ENCODE results near the gene MYLK4. TPM values are rescaled to one million over a fixed set of nuclear protein-coding genes. Genes with fewer than 3 reads are reported as not detected.

MYLK4 gene
- total RNA-seq, 3 donors from 2014 or later = 1.3 to 1.9 (median 1.4) TPM

DNA sequence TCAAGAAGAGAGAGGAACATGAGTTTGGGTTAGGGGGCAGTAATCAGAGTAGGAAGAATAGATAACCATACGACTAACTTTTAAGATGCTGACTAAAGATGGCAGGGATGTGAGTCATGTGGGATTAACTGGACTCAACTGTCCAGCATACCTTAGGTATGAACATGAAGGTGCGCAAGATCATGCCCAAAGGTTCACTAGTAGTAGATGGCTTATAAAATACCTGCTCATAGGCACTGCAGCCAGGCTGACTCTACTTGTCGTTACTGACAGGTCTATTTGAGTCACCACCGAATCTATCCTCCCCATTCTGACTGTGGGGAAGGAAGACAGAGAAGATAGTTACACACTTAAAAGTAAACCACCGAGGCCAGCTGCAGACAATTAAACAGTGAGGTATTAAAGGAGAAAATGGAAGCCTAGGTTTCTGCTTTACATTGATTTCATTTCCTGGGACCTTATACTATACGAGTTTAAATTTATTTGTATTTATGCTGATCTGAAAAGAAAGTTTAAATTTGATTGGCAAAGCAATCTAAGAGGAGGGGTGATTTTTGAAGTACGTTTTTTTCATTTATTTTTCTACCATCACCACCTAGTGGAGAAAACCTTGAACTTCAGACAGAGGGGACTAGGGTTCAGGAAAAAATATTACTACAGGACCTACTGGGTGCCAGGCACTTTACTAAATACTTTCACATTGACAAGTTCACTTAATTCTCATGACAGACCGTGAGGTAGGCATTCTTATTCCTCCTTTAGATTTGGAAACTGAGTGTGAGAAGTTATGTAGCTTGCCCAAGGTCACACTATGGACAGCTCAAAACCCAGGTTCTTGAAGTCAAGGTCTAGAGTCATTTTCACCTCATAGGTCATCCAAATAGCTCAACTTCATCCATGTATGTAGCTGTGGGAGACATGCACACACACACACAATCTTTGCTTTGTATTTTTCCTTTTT, 10.4 kb upstream of the MYLK4 start:
- TF ChIP-seq, protein P1, sequence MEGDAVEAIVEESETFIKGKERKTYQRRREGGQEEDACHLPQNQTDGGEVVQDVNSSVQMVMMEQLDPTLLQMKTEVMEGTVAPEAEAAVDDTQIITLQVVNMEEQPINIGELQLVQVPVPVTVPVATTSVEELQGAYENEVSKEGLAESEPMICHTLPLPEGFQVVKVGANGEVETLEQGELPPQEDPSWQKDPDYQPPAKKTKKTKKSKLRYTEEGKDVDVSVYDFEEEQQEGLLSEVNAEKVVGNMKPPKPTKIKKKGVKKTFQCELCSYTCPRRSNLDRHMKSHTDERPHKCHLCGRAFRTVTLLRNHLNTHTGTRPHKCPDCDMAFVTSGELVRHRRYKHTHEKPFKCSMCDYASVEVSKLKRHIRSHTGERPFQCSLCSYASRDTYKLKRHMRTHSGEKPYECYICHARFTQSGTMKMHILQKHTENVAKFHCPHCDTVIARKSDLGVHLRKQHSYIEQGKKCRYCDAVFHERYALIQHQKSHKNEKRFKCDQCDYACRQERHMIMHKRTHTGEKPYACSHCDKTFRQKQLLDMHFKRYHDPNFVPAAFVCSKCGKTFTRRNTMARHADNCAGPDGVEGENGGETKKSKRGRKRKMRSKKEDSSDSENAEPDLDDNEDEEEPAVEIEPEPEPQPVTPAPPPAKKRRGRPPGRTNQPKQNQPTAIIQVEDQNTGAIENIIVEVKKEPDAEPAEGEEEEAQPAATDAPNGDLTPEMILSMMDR (IDR thresholded peaks at IDR 0.05) = no peak
- TF ChIP-seq POLR2AphosphoS5 (IDR thresholded peaks at IDR 0.05) (no peak), POLR2A (IDR thresholded peaks at IDR 0.05) (no peak)
- H3K36me3 ChIP-seq = no peaks in the 10 kb centered on the region
- intact Hi-C loops (cut with DNase I; ENCODE audit: low total_unique reads) = no loop called here
- no peak overlapping the region for H3K27ac ChIP-seq
- no peak overlapping the region for H3K4me3 ChIP-seq
- DNase-seq (ENCODE audit: low spot score in 2 of 2) = no peak
- H3K4me1 ChIP-seq = no peaks in the 10 kb centered on the region
- no peaks in the 10 kb centered on the region for H3K9me3 ChIP-seq
- no peaks in the 10 kb centered on the region for H3K27me3 ChIP-seq

DNA sequence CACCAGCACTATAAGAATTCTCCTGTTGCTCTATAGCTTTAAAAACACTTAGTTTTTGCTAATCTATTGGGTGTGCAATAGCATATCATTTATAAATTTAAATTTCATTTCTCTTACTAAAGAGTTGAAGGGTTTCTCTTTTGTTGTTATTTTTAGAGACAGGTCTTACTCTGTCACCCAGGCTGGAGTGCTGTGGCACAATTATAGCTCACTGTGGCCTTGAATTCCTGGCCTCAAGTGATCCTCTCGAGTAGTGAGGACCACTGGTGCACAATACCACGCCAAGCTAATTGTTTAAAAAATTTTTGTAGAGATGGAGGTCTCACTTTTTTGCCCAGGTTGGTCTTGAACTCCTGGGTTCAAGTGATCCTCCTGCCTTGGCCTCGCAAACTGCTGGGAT, 8.3 kb upstream of the MYLK4 start:
- H3K36me3 ChIP-seq = no peaks in the 10 kb centered on the region
- no peak overlapping the region for H3K4me3 ChIP-seq
- no peaks in the 10 kb centered on the region for H3K27me3 ChIP-seq
- H3K27ac ChIP-seq = no peak overlapping the region
- no peaks in the 10 kb centered on the region for H3K9me3 ChIP-seq
- intact Hi-C loops (cut with DNase I; ENCODE audit: low total_unique reads) = no loop called here
- DNase-seq (ENCODE audit: low spot score in 2 of 2) = no peak
- TF ChIP-seq POLR2A (IDR thresholded peaks at IDR 0.05) (no peak), POLR2AphosphoS5 (IDR thresholded peaks at IDR 0.05) (no peak)
- TF ChIP-seq, protein P1 (IDR thresholded peaks at IDR 0.05) = no peak
- no peaks in the 10 kb centered on the region for H3K4me1 ChIP-seq

DNA sequence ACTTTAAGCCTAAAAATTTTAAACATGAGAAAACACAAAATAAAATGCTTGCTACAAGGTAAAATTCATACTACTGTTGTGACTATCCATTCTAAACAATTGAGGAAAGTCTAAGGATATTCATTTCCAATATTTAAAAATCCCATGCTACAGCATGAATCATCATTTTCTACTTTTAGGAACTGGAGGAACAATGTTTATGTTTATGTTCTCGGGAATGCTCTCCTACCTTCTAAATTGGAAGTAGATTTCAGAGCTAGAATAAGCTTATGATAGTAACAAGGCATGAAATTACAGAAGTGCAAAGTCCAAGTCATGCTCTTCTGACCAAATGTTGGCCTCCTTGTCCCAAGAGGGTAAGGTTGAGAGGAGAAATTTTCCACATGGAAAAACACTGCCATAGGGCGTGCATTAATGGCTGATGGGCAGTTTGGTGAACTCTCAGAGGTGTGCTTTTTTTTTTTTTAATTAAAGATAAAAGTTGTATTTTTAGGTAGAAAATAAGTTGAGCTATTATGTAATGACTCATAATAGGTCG, 6.0 kb upstream of the MYLK4 start:
- H3K36me3 ChIP-seq = no peaks in the 10 kb centered on the region
- H3K4me1 ChIP-seq = no peaks in the 10 kb centered on the region
- H3K9me3 ChIP-seq = no peaks in the 10 kb centered on the region
- no peak overlapping the region for H3K27ac ChIP-seq
- no peaks in the 10 kb centered on the region for H3K27me3 ChIP-seq
- H3K4me3 ChIP-seq = no peak overlapping the region
- TF ChIP-seq, protein P1 (IDR thresholded peaks at IDR 0.05) = no peak
- no peak for TF ChIP-seq POLR2A (IDR thresholded peaks at IDR 0.05)
- no peak for TF ChIP-seq POLR2AphosphoS5 (IDR thresholded peaks at IDR 0.05)
- intact Hi-C loops (cut with DNase I; ENCODE audit: low total_unique reads) = no loop called here
- DNase-seq (ENCODE audit: low spot score in 2 of 2) = no peak

DNA sequence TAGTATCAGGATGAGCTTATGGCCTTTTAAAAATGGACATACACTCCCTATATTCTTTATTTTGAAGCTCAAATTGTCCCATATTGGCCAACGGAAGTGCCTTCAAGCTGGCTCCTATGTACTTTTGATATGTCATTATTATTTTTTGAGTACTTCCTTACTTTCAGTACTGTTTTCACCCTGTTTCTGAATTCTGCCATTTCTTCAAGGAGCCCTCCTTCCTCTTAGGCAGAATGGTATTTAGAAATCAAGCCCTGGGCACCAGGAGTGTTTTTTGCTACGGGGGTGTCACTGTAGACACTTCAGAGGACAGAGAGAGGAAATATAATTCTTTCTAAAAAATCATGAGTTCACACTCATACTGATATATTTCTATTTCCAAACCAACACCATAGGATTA, 5.5 kb upstream of the MYLK4 start:
- intact Hi-C loops (cut with DNase I; ENCODE audit: low total_unique reads) = no loop called here
- no peak for DNase-seq (ENCODE audit: low spot score in 2 of 2)
- Histone ChIP-seq H3K36me3 (no peaks in the 10 kb centered on the region), H3K9me3 (no peaks in the 10 kb centered on the region), H3K27ac (no peak overlapping the region), H3K27me3 (no peaks in the 10 kb centered on the region), H3K4me3 (no peak overlapping the region), H3K4me1 (no peaks in the 10 kb centered on the region)
- TF ChIP-seq POLR2AphosphoS5 (IDR thresholded peaks at IDR 0.05) (no peak), POLR2A (IDR thresholded peaks at IDR 0.05) (no peak)
- TF ChIP-seq, protein P1 (IDR thresholded peaks at IDR 0.05) = no peak

DNA sequence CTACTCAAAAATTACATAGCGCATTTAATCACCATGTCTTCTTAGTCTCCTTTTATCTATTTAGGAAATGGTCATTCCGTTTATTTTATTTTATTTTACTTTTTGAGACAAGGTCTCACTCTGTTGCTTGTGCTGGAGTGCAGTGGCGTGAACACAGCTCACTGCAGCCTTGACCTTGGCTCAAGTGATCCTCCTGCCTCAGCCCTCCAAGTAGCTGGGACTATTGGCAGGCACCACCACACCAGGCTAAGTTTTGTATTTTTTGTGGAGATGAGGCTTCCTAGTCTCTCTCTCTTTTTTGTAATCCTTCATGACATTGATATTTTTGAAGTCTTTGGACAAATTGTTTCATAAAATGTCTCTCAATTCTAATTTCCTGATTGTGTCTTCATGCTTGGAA, 4.7 kb upstream of the MYLK4 start:
- no peaks in the 10 kb centered on the region for H3K9me3 ChIP-seq
- no peak for DNase-seq (ENCODE audit: low spot score in 2 of 2)
- H3K4me1 ChIP-seq = no peaks in the 10 kb centered on the region
- H3K27me3 ChIP-seq = no peaks in the 10 kb centered on the region
- no peak overlapping the region for H3K27ac ChIP-seq
- no peak overlapping the region for H3K4me3 ChIP-seq
- intact Hi-C loops (cut with DNase I; ENCODE audit: low total_unique reads) = no loop called here
- TF ChIP-seq POLR2AphosphoS5 (IDR thresholded peaks at IDR 0.05) = no peak
- TF ChIP-seq, protein P1 (IDR thresholded peaks at IDR 0.05) = no peak
- TF ChIP-seq POLR2A (IDR thresholded peaks at IDR 0.05) = no peak
- no peaks in the 10 kb centered on the region for H3K36me3 ChIP-seq

Measured in breast epithelium (tissue), 4 donors.